A549 (cell line): ENCODE results near the gene FAM240A. TPM values are rescaled to one million over a fixed set of nuclear protein-coding genes. Genes with fewer than 3 reads are reported as not detected.

Source experiments
- ATAC-seq, 2 experiments: fragments of 200-7000 bp in 1 of 2; fragments of >200 bp in 1 of 2; cut with Nextera tagmentation in 1 of 2; cut with Tn5 transposase in 1 of 2; 3 replicates each; pipeline versions ENCODE4 v1.8.0 to v1.9.1; 2018 to 2020; ENCODE audit warnings: mild to moderate bottlenecking in 1 of 2, moderate library complexity in 1 of 2
- CTCF ChIA-PET: fragments of 300-600 bp; sonication (Branson Sonifier 250); formaldehyde crosslinking; extraction: SDS; loops from one replicate; lab custom pipeline; 2021; ENCODE audit warnings: antibody characterized with exemption, inconsistent platforms; lab: Yijun Ruan, JAX
- POLR2A ChIA-PET: fragments of 350-600 bp; formaldehyde crosslinking; extraction: SDS; loops from one replicate; lab custom pipeline; 2021; ENCODE audit warnings: antibody characterized with exemption, inconsistent platforms; lab: Yijun Ruan, JAX
- DNase-seq, 2 experiments: peaks; one replicate each; pipeline versions ENCODE4 v3.0.0 to v3.0.0-alpha.2; 2011 to 2016; ENCODE audit warnings: low read depth in 1 of 2, low spot score in 1 of 2
- FAIRE-seq: peaks from 2 replicates; lab custom pipeline; 2011; peaks lifted over from hg19 to GRCh38; lab: Jason Lieb, UNC
- H3K27ac ChIP-seq, 2 experiments: fragments of >200 bp; sonication (Bioruptor Twin); formaldehyde crosslinking; 3 replicates each; pipeline ENCODE4 v1.5.1; 2016 to 2017
- H3K4me1 ChIP-seq: fragments of >200 bp; sonication (Bioruptor Twin); formaldehyde crosslinking; 3 replicates; pipeline ENCODE4 v1.6.1; 2016
- H3K4me2 ChIP-seq: fragments of >200 bp; sonication (Bioruptor Twin); formaldehyde crosslinking; 3 replicates; pipeline ENCODE4 v1.6.1; 2016
- H3K4me3 ChIP-seq: fragments of >200 bp; sonication (Bioruptor Twin); formaldehyde crosslinking; 3 replicates; pipeline ENCODE4 v1.5.1; 2016
- H3K9me3 ChIP-seq: fragments of >200 bp; sonication (Bioruptor Twin); formaldehyde crosslinking; 3 replicates; pipeline ENCODE4 v1.6.1; 2016
- BCL3 ChIP-seq: fragments of >200 bp; sonication (Bioruptor Twin); formaldehyde crosslinking; IDR thresholded peaks from 3 replicates; pipeline ENCODE4 v1.6.1; 2016
- ELK1 ChIP-seq: fragments of 150-350 bp; IDR thresholded peaks from 2 replicates; pipeline ENCODE4 v1.6.1; 2014; ENCODE audit warnings: low read depth, mild to moderate bottlenecking, low read length
- ESRRA ChIP-seq: fragments of 150-350 bp; IDR thresholded peaks from 2 replicates; pipeline ENCODE4 v1.6.1; 2014; ENCODE audit warnings: mild to moderate bottlenecking, low read length, borderline replicate concordance
- FOSB ChIP-seq: fragments of 250-450 bp; sonication (Bioruptor Pico); IDR thresholded peaks from 2 replicates; pipeline ENCODE4 v1.5.0; 2020; ENCODE audit warnings: mild to moderate bottlenecking, moderate library complexity
- FOSL2 ChIP-seq, 2 experiments: fragments of 450-650 bp in 1 of 2; fragments of >200 bp in 1 of 2; sonication (Bioruptor Twin) in 1 of 2; formaldehyde crosslinking; IDR thresholded peaks; 2 replicates each; pipeline versions ENCODE4 v1.5.0 to v1.6.1; 2016 to 2020; ENCODE audit warnings: mild to moderate bottlenecking in 1 of 2, moderate library complexity in 1 of 2
- FOXS1 ChIP-seq: fragments of 250-450 bp; sonication (Bioruptor Pico); IDR thresholded peaks from 2 replicates; pipeline ENCODE4 v1.5.0; 2020; ENCODE audit warnings: mild to moderate bottlenecking, moderate library complexity
- GATA3 ChIP-seq: IDR thresholded peaks from 2 replicates; pipeline ENCODE4 v1.6.1; 2012; ENCODE audit warnings: borderline replicate concordance
- HDAC2 ChIP-seq: fragments of 200-600 bp; sonication (generic); IDR thresholded peaks from 2 replicates; pipeline ENCODE4 v1.6.1; 2016
- HES2 ChIP-seq: fragments of >200 bp; sonication (Bioruptor Twin); formaldehyde crosslinking; IDR thresholded peaks from 2 replicates; pipeline ENCODE4 v1.6.1; 2016
- HMGXB4 ChIP-seq: fragments of 250-450 bp; sonication (Bioruptor Pico); IDR thresholded peaks from 2 replicates; pipeline ENCODE4 v1.5.0; 2021; ENCODE audit warnings: mild to moderate bottlenecking, moderate library complexity, borderline replicate concordance
- HOXA7 ChIP-seq: fragments of 250-450 bp; sonication (Bioruptor Pico); IDR thresholded peaks from 2 replicates; pipeline ENCODE4 v1.5.0; 2020; ENCODE audit warnings: mild to moderate bottlenecking, moderate library complexity
- JUN ChIP-seq, 2 experiments: fragments of >200 bp; sonication (Bioruptor Twin); formaldehyde crosslinking; IDR thresholded peaks; 2 replicates in 1 of 2; 3 replicates in 1 of 2; pipeline ENCODE4 v1.6.1; 2016 to 2017
- JUNB ChIP-seq: fragments of >200 bp; sonication (Bioruptor Twin); formaldehyde crosslinking; IDR thresholded peaks from 2 replicates; pipeline ENCODE4 v1.6.1; 2016
- MAX ChIP-seq: IDR thresholded peaks from 2 replicates; pipeline ENCODE4 v1.6.1; 2012
- MYC ChIP-seq: IDR thresholded peaks from 2 replicates; pipeline ENCODE4 v1.6.1; 2012; ENCODE audit warnings: mild to moderate bottlenecking, inconsistent platforms, low read length, improper control_type of control experiment, borderline replicate concordance
- NFE2L2 ChIP-seq: fragments of 150-350 bp; conservative IDR thresholded peaks from 2 replicates; pipeline ENCODE4 v1.6.1; 2014; ENCODE audit warnings: low read length
- NR3C1 ChIP-seq: fragments of >200 bp; sonication (Bioruptor Twin); formaldehyde crosslinking; IDR thresholded peaks from 3 replicates; pipeline ENCODE4 v1.6.1; 2017
- RAD21 ChIP-seq, 2 experiments: fragments of >200 bp in 1 of 2; sonication (Bioruptor Twin) in 1 of 2; formaldehyde crosslinking in 1 of 2; IDR thresholded peaks in 1 of 2; conservative IDR thresholded peaks in 1 of 2; 2 replicates in 1 of 2; 3 replicates in 1 of 2; pipeline ENCODE4 v1.6.1; 2012 to 2018; ENCODE audit warnings: inconsistent platforms in 1 of 2
- RARB ChIP-seq: fragments of 250-450 bp; sonication (Bioruptor Pico); IDR thresholded peaks from 2 replicates; pipeline ENCODE4 v1.8.0; 2021; ENCODE audit warnings: mild to moderate bottlenecking, moderate library complexity
- REST ChIP-seq: fragments of 200-600 bp; sonication (generic); IDR thresholded peaks from 2 replicates; pipeline ENCODE4 v1.6.1; 2016; ENCODE audit warnings: antibody characterized with exemption, mild to moderate bottlenecking, moderate library complexity
- RNF2 ChIP-seq: fragments of 200-600 bp; sonication (generic); IDR thresholded peaks from 2 replicates; pipeline ENCODE4 v1.6.1; 2016; ENCODE audit warnings: low read depth, mild to moderate bottlenecking, antibody characterized with exemption, moderate library complexity, borderline replicate concordance
- SREBF2 ChIP-seq: fragments of 450-650 bp; IDR thresholded peaks from 2 replicates; pipeline ENCODE4 v1.6.1; 2014; ENCODE audit warnings: mild to moderate bottlenecking, moderate library complexity
- TFCP2L1 ChIP-seq: fragments of 250-450 bp; sonication (Bioruptor Pico); IDR thresholded peaks from 2 replicates; pipeline ENCODE4 v1.5.0; 2021; ENCODE audit warnings: mild to moderate bottlenecking
- ZC3H11A ChIP-seq: fragments of 450-650 bp; IDR thresholded peaks from 2 replicates; pipeline ENCODE4 v1.6.1; 2014; ENCODE audit warnings: antibody characterized with exemption, mild to moderate bottlenecking
- ZFP36 ChIP-seq: fragments of 450-650 bp; IDR thresholded peaks from 2 replicates; pipeline ENCODE4 v1.6.1; 2014; ENCODE audit warnings: borderline replicate concordance; ENCODE audit not compliant: partially characterized antibody
- WGBS: methylation state at CpG from one replicate; pipeline ENCODE4 v1.1.6; 2017; ENCODE audit errors: missing lambda C conversion rate; 5-methylcytosine and 5-hydroxymethylcytosine counted together
- polyA plus RNA-seq, 4 experiments: library from polyadenylated mRNA; depleted of rRNA in 3 of 4; stranded (reverse); fragments of >200 nt; fragmentation: RNase III in 1 of 4; extraction: RNeasy Plus Mini Kit Qiagen cat#74134 plus additional on column Dnase treatment in 1 of 4; gene quantifications; 2 replicates in 3 of 4; 3 replicates in 1 of 4; pipeline ENCODE4 v1.2.3, GENCODE V29; 2011 to 2017

Gene FAM240A
- polyA plus RNA-seq, 2 of the 4 experiments (the other 2 are of a cell fraction): not detected

- ChIA-PET POLR2A (no interaction called here), CTCF (interaction anchor here (1.5 to 2.9 kb wide), 2 partner anchors 65 to 76 kb away, joined by 4 to 11 read pairs; no protein-coding TSS in a partner anchor)
- H3K27ac ChIP-seq: no peak overlapping the region
- H3K4me3 ChIP-seq: no peak overlapping the region
- no peak overlapping the region for H3K4me2 ChIP-seq
- H3K4me1 ChIP-seq: no peaks in the 10 kb centered on the region
- DNase-seq (no peak), ATAC-seq (no peak), FAIRE-seq (no peak)
- no peaks in the 10 kb centered on the region for H3K9me3 ChIP-seq
- TF ChIP-seq RARB (CRISPR knock-in tag): no peak
- TF ChIP-seq ELK1: no peak
- no peak for TF ChIP-seq FOXS1 (CRISPR knock-in tag)
- no peak for TF ChIP-seq ZFP36
- no peak for TF ChIP-seq NFE2L2
- no peak for TF ChIP-seq HOXA7 (CRISPR knock-in tag)
- WGBS: 81% methylated on average over 4 of the region's 4 CpGs
Measured at GRCh38 chr3:46565077-46565476, 47.2 kb upstream of the FAM240A start.

- ChIA-PET POLR2A (no interaction called here), CTCF (interaction anchor here (0.6 to 2.9 kb wide), 3 partner anchors 64 to 77 kb away, joined by 3 to 11 read pairs (median 4); no protein-coding TSS in a partner anchor)
- WGBS: 78% methylated on average over 13 of the region's 21 CpGs
- Histone ChIP-seq H3K4me3 (peak overlapping the region; percentile 40; the same call in 2 of the 3 replicates), H3K27ac (no peak overlapping the region), H3K9me3 (no peaks in the 10 kb centered on the region), H3K4me2 (peak overlapping the region; percentile 83), H3K4me1 (no peaks in the 10 kb centered on the region)
- FAIRE-seq (no peak), ATAC-seq (no peak), DNase-seq (no peak)
- no peak for TF ChIP-seq TFCP2L1 (CRISPR knock-in tag)
- TF ChIP-seq BCL3: no peak
- TF ChIP-seq RAD21 (conservative IDR thresholded peaks at IDR 0.05 in 1 of 2, IDR thresholded peaks at IDR 0.05 in 1 of 2): no peak
- TF ChIP-seq RNF2: no peak
- no peak for TF ChIP-seq GATA3
- no peak for TF ChIP-seq HES2
- TF ChIP-seq ESRRA: no peak
- TF ChIP-seq NR3C1: no peak
- no peak for TF ChIP-seq RARB (CRISPR knock-in tag)
- no peak for TF ChIP-seq SREBF2
- TF ChIP-seq JUNB: no peak
- TF ChIP-seq ZC3H11A: no peak
Measured at GRCh38 chr3:46565607-46566039, 46.7 kb upstream of the FAM240A start.

GRCh38 chr3:46566040-46566641 lies 46.2 kb upstream of the FAM240A start, which contains the start of gene LRRC2:
TSS of gene LRRC2 (minus strand) at chr3:46566302. CDS start at chr3:46551591, 14,711 bp downstream.
- ChIA-PET POLR2A (no interaction called here), CTCF (interaction anchor here (0.6 to 2.9 kb wide), 2 partner anchors 74 to 77 kb away, joined by 3 to 11 read pairs; no protein-coding TSS in a partner anchor)
- DNase-seq (no peak), FAIRE-seq (no peak), ATAC-seq (peak; percentile 56 to 78)
- Histone ChIP-seq H3K4me3 (peak within 1 kb of the TSS; percentile 40), H3K4me2 (peak within 1 kb of the TSS; percentile 83), H3K4me1 (no peaks in the 10 kb centered on the region), H3K27ac (0 out of 6 replicates have a peak within 1 kb of the TSS, but pooled peaks of 1 of the 2 experiments have one; percentile 21), H3K9me3 (no peaks in the 10 kb centered on the region)
- 14% methylated on average over 17 of the region's 39 CpGs for WGBS
- no peak for TF ChIP-seq FOSL2 (IDR thresholded peaks at IDR 0.05)
- no peak for TF ChIP-seq FOSL2 (CRISPR knock-in tag; IDR thresholded peaks at IDR 0.05)
- no peak for TF ChIP-seq TFCP2L1 (CRISPR knock-in tag)
- TF ChIP-seq NR3C1: no peak
- TF ChIP-seq JUN (IDR thresholded peaks at IDR 0.05): no peak
- no peak for TF ChIP-seq FOSB (CRISPR knock-in tag)
- TF ChIP-seq REST: no peak
- TF ChIP-seq MAX: no peak
- no peak for TF ChIP-seq HDAC2
- no peak for TF ChIP-seq MYC
- no peak for TF ChIP-seq HMGXB4 (CRISPR knock-in tag)
